SU-DHL-6 (cell line): ENCODE measurements around the gene DCC.

Experiments used
- EZH2phosphoT487 ChIP-seq: fragments of 200-600 bp; sonication (generic), shearing (Covaris generic); conservative IDR thresholded peaks from 2 replicates; pipeline ENCODE4 v1.6.1; 2018; ENCODE audit warnings: mild to moderate bottlenecking, antibody characterized with exemption, low read length, moderate library complexity, mixed read lengths
- TF ChIP-seq, protein P1 (sequence below): fragments of 200-600 bp; sonication (generic); IDR thresholded peaks from one replicate; pipeline ENCODE4 v1.5.1; 2017; ENCODE audit warnings: antibody characterized with exemption, mild to moderate bottlenecking, low read length, moderate library complexity; ENCODE audit not compliant: insufficient read depth, poor library complexity, severe bottlenecking

- TF ChIP-seq, protein P1, sequence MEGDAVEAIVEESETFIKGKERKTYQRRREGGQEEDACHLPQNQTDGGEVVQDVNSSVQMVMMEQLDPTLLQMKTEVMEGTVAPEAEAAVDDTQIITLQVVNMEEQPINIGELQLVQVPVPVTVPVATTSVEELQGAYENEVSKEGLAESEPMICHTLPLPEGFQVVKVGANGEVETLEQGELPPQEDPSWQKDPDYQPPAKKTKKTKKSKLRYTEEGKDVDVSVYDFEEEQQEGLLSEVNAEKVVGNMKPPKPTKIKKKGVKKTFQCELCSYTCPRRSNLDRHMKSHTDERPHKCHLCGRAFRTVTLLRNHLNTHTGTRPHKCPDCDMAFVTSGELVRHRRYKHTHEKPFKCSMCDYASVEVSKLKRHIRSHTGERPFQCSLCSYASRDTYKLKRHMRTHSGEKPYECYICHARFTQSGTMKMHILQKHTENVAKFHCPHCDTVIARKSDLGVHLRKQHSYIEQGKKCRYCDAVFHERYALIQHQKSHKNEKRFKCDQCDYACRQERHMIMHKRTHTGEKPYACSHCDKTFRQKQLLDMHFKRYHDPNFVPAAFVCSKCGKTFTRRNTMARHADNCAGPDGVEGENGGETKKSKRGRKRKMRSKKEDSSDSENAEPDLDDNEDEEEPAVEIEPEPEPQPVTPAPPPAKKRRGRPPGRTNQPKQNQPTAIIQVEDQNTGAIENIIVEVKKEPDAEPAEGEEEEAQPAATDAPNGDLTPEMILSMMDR: no peak
- no peak for TF ChIP-seq EZH2phosphoT487
Observed at GRCh38 chr18:53253789-53254188, 913.8 kb downstream of the DCC start.
